Choroid plexus epithelial cell (primary cell): Measurements from ENCODE around the gene MAP4K4.
A peak's percentile ranks its signal among the peaks of the same experiment; 100 is the strongest.

Experiments
- DNase-seq: peaks from one replicate; pipeline ENCODE4 v3.0.0-alpha.2; 2010; ENCODE audit warnings: low read depth
- H3K4me3 ChIP-seq: 2 replicates; pipeline ENCODE4 v1.5.1; 2011; ENCODE audit warnings: low read depth, mild to moderate bottlenecking, control low read depth, low read length, moderate library complexity
- CTCF ChIP-seq: conservative IDR thresholded peaks from 2 replicates; pipeline ENCODE4 v1.5.1; 2011; ENCODE audit warnings: low read depth, mild to moderate bottlenecking, control low read depth, inconsistent platforms, low read length, moderate library complexity

Gene MAP4K4

GRCh38 chr2:101820519-101820918 lies 123.0 kb downstream of the MAP4K4 start:
- TF ChIP-seq CTCF = no peak
- H3K4me3 ChIP-seq = no peak overlapping the region
- DNase-seq = peak; percentile 84

DNA sequence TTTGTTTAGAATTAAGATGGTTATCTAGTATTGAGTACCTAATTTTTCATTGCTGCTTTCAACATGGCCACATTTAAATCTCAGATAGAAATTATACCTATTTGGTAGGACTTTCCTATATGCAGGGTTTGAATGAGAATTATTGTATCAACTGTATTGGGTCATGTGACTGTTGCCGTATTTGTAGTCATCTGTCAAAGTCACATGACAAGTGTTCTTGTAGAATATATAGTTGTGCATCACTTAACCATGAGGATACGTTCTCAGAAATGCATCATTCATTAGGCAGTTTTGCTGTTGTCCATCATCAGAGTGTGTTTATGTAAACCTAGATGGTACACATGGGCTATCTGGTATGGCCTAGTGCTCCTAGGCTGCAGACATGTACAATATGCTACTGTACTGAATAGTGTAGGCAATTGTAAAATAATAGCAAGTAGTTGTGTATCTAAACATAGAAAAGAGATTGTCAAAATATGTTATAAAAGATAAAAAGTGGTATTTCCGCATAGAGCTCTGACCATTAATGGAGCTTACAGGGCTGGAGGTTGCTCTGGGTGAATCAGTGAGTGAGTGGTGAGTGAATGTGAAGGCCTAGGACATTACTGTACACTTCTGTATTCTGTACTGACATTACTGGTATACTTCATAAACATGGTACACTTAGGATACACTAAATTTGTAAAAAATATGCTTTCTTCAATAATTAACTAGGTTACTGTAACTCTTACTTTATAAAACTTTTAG lies 123.7 kb downstream of the MAP4K4 start:
- no peak overlapping the region for H3K4me3 ChIP-seq
- no peak for TF ChIP-seq CTCF
- DNase-seq = no peak

DNA sequence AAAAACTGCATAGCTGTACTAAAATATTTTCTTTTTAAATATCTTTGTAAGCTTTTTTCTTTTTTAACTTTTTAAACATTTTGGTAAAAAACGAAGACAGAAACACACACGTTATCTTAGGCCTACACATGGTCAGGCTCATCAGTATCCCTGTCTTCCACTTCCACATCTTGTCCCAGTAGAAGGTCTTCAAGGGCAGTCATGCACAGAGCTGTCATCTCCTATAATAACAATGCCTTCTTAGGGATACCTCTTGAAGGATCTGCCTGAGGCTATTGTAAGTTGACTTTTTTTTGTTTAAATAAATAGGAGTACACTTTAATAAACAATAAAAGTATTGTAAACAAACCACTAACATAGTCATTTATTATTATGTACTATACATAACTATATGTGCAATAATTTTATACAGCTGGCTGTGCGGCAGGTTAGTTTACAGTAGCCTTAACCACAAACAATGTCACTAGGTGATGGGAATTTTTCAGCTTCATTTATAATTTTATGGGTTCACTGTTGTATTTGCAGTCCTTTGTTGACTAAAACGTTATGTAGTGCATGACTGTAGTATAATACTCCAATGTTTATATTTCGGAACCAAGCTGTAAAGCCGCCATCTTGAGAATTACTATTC lies 124.4 kb downstream of the MAP4K4 start:
- DNase-seq = no peak
- H3K4me3 ChIP-seq = no peak overlapping the region
- no peak for TF ChIP-seq CTCF

DNA sequence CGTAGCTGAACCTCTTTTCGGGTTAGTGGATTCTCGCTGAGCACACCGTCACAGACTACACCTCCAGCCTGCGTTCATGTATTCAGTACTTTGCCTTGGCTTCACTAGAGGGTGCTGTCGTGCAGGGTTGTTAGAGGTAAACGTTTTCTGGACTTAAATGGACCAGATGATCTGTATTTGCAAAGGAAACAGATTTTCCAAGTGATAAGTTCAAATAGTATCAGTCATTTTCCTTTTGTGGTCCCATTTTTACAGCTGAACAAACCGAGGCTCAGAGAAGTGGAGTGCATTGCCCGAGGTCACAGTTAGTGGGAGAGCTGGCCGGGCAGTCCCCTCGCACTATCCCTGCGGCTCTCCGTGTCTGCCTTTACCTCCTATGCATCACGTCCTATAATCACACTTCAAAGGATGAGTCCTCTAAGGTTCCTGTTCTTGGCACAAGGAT lies 125.9 kb downstream of the MAP4K4 start:
- no peak overlapping the region for H3K4me3 ChIP-seq
- peak; percentile 95 for DNase-seq
- peak; percentile 86 for TF ChIP-seq CTCF

GRCh38 chr2:101823859-101824258 lies 126.4 kb downstream of the MAP4K4 start:
- H3K4me3 ChIP-seq = no peak overlapping the region
- DNase-seq = peak; percentile 53
- no peak for TF ChIP-seq CTCF

- no peak overlapping the region for H3K4me3 ChIP-seq
- TF ChIP-seq CTCF = no peak
- DNase-seq = no peak
Measured at GRCh38 chr2:101826716-101827115, 129.2 kb downstream of the MAP4K4 start.

- DNase-seq = peak; percentile 95
- H3K4me3 ChIP-seq = no peak overlapping the region
Measured at GRCh38 chr2:101827246-101827645, 129.7 kb downstream of the MAP4K4 start.

More at GRCh38 chr2:101827246-101827645, 129.7 kb downstream of the MAP4K4 start:
- no peak for TF ChIP-seq CTCF
